ENCODE data around the gene HAUS5.
"Not testable (repeated sequence)": the region's sequence is repeated elsewhere in the genome, so short reads cannot be mapped to it uniquely, and the experiment has no call there.

HAUS5 gene

GRCh38 chr19:35643255-35644205 lies 31.0 kb downstream of the HAUS5 start:
- DNase-seq, result peak; percentile 68 to 69

DNA sequence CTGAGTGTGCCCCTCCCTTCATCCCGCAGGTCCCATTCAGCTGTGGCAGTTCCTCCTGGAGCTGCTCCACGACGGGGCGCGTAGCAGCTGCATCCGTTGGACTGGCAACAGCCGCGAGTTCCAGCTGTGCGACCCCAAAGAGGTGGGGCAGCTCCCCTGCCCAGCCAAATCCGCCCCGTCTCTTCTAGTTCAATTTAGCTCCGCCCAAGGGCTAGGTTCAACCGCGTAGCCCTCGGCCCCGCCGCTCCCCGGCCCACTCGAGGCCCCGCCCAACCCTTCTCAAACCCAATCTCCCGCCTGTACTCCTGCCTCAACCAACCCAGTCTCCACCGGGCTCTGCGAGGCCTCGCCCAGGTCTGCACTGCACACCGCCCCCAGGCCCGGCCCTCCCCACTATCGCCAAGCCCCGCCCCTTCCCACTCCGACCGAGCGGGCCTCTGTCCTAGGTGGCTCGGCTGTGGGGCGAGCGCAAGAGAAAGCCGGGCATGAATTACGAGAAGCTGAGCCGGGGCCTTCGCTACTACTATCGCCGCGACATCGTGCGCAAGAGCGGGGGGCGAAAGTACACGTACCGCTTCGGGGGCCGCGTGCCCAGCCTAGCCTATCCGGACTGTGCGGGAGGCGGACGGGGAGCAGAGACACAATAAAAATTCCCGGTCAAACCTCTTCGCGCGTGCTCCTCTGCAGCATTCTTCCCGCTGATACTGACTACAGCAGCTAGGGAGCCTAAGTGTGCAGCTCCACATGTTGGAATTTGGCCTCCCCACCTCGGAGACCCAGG lies 31.9 kb downstream of the HAUS5 start:
- peak; percentile 91 to 93 for DNase-seq

DNA sequence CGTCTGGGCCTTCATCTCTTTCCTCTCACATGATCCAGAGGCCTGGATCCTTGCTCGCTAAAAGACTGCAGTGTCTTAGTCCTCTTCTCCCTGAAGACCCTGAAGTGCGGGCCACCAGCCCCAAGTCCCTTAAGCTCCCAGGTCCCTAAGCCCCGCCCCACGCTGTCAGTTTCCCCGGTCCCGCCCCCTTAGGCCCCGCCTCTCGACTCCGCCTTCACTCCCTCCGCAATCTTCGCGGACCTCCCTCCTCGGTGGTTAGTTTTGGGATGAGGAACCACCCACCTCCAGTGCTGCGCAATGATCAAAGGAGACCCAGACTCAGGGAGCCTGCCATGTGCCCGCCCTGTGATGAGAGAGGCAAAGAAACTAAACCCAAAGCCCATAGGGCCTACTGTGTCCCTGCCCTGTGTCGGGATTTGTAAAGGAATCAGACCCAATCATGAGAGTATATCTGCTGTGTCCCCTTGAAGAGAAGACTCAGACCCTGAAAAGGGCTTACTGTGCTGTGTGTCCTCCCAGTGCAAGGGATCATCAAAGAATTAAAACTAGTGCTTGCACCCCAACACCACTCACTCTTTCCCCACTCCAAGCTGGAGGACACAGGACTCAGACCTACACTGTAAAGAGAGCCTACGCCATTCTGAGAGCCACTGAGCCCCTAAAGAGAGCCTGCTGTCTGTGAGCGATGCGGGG lies 32.6 kb downstream of the HAUS5 start:
- peak; percentile 76 for DNase-seq

GRCh38 chr19:35645680-35646511 lies 33.4 kb downstream of the HAUS5 start:
- no peak for DNase-seq

GRCh38 chr19:35648017-35648961 lies 35.8 kb downstream of the HAUS5 start, which contains the start of gene COX6B1:
COX6B1 (plus strand) TSS chr19:35648323; CDS start chr19:35651244, 2,921 bp downstream.
- peak; percentile 89 to 90 for DNase-seq

DNA sequence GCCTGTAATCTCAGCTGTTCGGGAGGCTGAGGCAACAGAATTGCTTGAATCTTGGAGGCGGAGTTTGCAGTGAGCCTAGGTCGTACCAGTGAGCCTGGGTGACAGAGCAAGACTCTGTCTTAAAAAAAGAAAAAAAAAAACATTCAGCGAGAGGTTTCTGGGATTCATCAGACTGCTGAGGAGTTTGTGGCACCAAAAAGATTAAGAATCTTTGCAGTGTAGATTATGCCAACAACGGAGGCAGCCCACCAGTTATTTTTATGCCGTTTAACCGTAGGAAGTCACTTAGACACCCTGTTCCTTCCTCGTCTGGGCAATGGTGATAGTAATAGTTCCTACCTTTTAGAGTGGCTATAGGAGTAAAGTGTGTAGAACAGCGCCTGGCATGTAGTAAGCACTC lies 38.0 kb downstream of the HAUS5 start:
- DNase-seq, result no peak

GRCh38 chr19:35654828-35655227 lies 42.3 kb downstream of the HAUS5 start:
- DNase-seq, result not testable (repeated sequence)

DNA sequence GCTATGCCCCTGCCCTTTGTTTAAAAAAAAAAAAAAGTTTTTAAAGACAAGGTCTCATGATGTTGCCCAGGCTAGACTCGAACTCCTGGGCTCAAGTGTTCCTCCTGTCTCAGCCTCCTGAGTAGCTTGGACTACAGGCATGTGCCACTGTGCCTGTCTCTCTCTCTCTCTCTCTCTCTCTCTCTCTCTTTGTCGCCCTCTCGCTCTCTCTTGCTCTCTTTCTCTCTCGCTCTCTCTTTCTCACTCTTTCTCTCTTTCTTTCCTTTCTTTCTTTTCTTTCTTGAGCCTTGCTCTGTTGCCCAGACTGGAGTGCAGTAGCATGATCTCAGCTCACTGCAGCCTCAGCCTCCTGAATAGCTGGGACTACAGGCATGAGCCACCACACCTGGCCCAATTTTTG lies 43.1 kb downstream of the HAUS5 start:
- DNase-seq, result no peak

DNA sequence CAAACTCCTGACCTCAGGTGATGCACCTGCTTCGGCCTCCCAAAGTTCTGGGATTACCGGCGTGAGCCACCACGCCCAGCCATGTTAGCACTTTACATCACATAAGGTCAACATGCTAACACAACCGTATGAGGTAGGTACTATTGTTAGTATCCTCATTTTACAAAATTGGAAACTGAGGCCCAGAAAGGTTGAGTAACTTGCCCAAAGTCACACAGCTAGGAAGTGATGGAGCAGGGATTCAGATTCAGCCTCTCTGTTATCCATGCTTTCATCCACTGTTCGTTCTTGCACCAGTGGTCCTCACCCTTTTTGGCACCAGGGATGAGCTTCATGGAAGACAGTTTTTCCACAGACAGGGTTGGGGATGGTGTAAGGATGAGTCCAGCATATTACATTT lies 44.2 kb downstream of the HAUS5 start:
- no peak for DNase-seq

GRCh38 chr19:35657904-35658700 lies 45.6 kb downstream of the HAUS5 start:
- DNase-seq, result no peak

DNA sequence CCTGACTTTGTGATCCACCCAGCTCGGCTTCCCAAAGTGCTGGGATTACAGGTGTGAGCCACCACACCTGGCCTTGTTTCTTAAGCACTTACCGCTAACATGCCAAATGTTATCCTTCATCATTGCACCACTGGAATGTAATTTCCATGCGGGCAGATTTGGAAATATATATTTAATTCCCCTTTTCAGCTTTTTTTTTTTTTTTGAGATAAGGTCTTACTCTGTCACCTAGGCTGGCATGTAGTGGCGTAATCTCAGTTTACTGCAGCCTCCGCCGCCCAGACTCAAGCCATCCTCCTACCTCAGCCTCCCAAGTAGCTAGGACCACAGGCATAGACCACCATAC lies 49.4 kb downstream of the HAUS5 start:
- DNase-seq, result no peak

GRCh38 chr19:35663981-35664380 lies 51.4 kb downstream of the HAUS5 start:
- no peak for DNase-seq

GRCh38 chr19:35665157-35665556 lies 52.6 kb downstream of the HAUS5 start:
- DNase-seq, result no peak

DNA sequence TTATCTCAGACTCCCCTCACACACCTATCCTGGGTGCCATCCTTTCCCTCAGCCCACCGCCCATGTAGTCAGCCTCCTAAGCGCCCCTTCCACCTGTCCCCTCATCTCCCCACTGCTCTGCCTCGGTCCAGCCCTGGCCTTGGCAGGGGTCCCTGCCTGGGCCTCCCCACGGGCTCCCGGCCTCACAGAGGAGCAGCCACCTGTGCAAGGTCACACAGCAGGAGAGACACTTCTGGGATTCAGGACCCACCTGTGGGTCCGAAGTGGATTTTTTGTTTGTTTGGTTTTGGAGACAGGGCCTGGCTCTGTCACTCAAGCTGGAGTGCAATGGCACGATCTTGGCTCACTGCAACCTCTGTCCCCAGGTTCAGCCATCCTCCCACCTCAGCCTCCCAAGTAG lies 53.1 kb downstream of the HAUS5 start:
- DNase-seq, result no peak

- no peak for DNase-seq
Observed at GRCh38 chr19:35666251-35666913, 53.8 kb downstream of the HAUS5 start, which contains the start of gene UPK1A. UPK1A (plus strand) TSS chr19:35666517; CDS start chr19:35666813, 296 bp downstream.

GRCh38 chr19:35669566-35669965 lies 57.0 kb downstream of the HAUS5 start:
- DNase-seq, result no peak

DNA sequence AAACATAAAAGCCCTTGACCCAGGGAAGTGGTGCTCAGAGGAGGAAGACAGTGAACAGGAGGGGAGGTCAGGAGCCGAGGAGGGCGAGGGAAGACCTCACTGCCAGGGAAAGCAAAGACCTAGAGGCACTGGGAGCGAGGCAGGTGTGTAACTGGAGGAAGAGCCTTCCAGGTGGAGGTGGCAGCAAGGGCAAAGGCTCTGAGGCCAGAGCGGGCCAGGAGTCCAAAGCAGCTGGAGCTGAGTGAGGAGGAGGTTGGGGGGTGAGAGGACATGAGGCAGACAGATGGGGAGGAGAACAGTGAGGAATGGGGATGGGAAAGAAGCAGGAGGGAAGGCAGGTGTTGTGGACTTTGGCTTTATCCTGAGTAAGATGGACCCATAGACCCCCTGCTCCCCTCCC lies 57.4 kb downstream of the HAUS5 start:
- DNase-seq, result no peak

GRCh38 chr19:35670686-35671085 lies 58.2 kb downstream of the HAUS5 start:
- no peak for DNase-seq

- no peak for DNase-seq
Observed at GRCh38 chr19:35671818-35672217, 59.3 kb downstream of the HAUS5 start.

All from activated CD4-positive, alpha-beta T cell treated with anti-CD3 and anti-CD28 coated beads, Interleukin-2, amount 50 U/mL, for 4 hours (primary cell).